HG03175 (cell line): ENCODE data around the gene RNF114.
"Not testable (repeated sequence)": the region's sequence is repeated elsewhere in the genome, so short reads cannot be mapped to it uniquely, and the experiment has no call there.

Source experiments
- ATAC-seq: cut with Tn5 transposase; IDR thresholded peaks from one replicate; pipeline ENCODE4 v1.9.1; 2021; ENCODE audit warnings: mild to moderate bottlenecking, moderate library complexity; ENCODE audit not compliant: unreplicated experiment

RNF114 gene

DNA sequence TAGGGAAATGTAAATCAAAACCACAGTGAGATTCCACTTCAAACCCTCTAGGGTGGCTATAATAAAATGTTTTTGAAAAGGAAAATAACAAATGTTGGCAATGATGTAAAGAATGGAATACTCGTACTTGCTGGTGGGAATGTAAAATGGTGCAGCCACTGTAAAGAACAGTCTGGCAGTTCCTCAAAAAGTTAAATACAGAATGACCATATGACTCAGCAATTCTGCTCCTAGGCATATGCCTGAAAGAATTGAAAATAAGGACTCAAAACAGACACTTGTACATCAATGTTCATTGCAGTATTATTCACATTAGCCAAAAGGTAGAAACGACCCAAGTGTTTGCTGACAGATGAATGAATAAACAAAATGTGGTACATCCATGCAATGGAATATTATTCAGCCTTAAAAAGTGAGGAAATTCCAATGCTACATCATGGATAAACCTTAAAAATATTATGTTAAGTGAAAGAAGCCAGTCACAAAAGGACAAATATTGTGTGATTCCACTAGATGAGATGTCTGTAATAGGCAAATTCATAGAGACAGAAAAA, 10.2 kb upstream of the RNF114 start:
- ATAC-seq: no peak

DNA sequence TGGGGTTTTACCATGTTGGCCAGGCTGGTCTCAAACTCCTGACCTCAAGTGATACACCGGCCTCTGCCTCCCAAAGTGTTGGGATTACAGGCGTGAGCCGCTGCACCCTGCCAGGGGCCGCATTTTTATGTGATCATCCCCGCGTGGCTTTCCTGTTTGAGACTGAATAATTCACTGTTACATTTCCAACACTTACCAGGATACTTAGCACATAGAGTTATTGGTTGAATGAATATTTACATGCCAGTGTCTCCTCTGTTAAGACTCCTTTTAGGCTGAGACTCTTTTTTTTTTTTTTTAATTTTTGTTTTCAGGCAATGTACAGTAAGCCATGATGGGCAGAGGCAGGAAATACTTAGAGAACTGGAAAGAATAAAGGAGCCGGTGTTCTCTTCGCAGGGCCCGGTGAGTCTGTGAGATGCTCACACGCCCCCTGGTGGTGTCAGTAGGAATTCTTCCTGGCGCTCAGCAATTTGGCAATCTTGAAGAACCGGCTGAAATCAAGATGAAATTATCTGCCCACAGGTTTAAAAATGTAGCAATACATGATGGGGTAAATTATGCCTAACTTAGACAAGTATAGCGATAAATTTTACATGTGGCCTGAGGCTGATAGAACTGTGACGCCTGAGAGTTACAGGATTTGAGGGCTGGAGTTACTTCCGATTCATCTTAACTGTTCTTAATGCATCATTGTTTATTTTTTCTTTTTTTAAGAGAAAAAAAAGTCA, 7.6 kb upstream of the RNF114 start:
- no peak for ATAC-seq

DNA sequence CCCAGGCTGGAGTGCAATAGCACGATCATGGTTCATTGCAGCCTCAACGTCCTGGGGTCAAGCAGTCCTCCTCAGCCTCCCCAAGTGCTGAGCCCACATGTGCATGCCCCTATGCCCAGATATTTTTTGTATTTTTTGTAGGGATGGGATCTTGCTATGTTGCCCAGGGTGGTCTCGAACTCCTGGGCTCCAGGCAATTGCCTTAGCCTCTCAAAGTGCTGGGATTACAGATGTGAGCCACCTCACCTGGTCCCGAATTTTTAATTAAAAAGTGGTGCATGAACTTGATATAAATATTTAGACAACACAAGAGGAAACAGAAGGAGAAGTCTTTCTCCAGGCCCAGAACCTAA, 7.1 kb upstream of the RNF114 start:
- ATAC-seq: no peak

DNA sequence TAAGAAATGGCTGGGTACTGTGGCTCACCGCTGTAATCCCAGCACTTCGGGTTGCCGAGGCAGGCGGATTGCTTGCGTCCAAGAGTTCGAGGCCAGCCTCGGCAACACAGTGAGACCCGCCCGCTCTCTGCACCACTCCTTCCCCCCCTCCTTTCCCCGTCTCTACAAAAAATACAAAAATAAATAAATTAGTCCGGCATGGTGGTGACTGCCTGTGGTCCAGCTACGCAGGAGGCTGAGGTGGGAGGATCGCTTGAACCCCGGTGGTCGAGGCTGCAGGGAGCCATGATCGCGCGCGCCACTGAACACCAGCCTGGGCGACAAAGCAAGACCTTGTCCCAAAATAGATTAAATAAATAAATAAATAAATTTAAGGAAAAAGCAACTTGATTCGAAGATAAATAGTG, 448 bp upstream of the RNF114 start:
- no peak for ATAC-seq

DNA sequence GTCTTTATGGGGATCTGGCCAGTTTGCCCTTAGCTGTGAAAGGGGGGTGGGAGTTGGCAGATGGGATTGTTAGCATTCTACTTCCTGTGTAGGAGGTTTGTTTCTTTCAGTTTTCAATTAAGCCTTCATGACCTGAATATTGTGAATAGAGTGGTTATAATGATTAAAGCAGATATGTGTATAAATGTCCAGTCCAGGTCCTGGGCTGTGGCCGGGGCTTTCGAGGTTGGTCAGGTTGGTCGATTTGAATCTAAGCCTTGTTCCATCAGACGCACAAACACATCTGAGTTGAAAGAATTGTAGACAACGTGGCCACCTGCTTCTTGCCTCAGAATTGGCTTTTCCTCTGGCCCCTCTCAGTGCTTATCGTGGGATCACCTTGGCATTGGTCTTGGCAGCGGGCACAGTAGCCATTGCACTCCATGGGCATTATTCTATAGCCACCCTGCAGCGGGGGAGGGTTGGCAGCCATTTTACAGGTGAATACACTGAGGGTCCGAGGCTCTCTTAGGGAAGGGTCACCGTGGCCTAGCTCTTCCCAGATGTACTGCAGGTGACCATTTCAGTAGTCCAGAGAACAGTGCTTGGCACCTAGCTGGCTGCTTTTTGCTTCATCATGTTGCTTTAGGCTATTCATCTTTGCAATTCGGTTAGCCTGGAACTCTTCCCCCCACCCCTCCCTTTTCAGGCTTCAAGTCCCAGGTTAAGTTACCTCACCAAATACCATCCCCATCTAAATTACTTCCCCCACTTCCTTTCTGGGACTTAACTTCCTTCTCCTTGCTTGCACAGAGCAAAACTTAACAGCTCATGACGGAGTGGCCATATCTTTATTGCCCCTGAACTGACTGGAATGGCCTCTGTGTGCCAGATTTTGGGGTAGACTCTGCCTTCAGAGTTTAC, 1.1 kb downstream of the RNF114 start:
- no peak for ATAC-seq

DNA sequence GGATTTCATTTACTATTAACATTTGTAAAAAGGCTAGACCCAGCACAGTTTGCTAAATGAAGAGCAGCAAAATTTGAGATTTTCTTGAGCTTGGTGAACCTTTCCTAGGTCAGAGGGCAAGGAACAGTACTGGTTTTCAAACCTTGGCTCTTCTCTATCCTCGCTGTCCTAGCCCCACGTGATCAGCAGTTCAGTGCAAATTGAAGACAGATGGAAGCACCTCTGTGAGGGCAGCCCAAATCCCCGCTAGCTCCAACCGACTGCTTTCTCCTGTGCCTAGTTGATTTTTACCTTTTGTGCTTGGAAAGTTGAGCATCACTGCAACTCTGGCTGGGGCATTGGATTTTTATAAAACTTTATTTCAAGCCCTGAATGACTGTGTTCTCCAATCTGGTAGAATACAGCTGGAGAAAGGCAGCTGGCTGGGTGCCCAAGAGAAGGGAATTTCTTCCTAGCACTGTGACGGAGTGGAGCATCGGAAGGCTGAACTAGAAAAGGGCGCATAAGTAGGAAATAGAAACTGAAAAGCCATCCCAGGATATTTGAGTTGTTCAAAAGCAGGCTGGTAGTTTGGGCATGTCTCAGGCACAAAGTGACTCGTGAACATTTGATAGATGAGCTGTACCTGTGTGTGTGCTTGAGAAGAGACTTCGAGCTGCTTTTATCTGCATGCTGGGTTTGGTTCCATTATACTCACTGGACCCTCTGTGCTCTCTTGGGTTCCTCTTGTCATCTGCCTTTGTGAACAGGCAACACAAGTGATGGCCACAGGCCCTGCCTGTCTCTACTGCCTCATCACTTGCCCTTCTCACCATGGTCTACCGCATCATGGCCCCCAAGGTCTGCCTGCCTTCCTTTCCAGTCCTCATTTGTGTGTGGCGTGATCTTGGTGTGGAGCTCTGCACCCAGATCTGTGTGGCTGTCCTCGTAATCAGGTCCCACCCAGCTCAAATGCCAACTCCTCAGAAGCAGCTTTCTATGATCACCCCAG, 2.3 kb downstream of the RNF114 start:
- no peak for ATAC-seq

DNA sequence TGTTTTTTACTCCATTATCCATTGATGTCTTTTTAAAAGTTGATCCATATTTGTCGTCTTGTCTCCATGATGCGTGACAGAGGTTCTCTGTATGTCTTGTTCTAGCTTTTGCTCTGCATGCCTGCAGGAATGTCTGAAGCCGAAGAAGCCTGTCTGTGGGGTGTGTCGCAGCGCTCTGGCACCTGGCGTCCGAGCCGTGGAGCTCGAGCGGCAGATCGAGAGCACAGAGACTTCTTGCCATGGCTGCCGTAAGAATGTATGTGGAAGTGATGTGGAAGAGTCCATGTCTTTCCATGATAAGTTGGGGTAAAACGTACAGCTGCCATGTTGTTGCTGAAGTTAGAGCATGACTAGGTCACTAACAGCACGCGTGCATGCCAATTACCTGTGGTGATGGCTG, 5.3 kb downstream of the RNF114 start:
- ATAC-seq: no peak

DNA sequence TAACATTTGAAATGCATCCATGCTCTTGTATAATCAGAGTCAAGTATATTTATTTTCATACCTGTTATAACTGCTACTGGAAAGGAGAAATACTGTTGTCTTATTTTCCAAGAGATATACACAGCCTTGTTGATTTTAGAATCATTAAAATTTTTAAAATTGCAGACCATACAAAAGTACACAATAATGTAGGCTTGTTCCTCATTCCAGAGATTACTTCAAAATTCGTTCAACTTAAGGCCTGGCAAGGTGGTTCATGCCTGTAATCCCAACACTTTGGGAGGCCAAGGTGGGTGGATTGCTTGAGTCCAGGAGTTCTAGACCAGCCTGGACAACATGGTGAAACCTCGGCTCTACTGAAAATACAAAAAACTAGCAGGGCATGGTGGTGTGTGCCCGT, 6.1 kb downstream of the RNF114 start:
- ATAC-seq: no peak

DNA sequence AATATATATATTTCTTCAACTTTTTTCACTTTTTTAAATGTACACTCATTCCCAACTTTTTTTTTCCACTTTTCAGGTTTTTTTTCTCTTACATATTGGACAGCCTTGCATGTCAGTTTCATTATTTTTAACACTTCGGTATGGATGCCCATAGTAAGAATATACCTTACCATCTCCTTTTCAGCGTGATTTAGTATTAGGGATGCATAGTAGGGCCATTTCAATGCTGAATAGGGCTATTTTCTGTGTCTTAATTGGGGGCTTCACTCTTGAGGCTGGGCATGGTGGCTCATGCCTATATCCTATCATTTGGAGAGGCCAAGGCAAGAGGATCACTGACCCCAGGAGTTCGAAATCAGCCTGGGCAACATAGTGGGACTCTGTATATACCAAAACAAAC, 6.7 kb downstream of the RNF114 start:
- no peak for ATAC-seq

DNA sequence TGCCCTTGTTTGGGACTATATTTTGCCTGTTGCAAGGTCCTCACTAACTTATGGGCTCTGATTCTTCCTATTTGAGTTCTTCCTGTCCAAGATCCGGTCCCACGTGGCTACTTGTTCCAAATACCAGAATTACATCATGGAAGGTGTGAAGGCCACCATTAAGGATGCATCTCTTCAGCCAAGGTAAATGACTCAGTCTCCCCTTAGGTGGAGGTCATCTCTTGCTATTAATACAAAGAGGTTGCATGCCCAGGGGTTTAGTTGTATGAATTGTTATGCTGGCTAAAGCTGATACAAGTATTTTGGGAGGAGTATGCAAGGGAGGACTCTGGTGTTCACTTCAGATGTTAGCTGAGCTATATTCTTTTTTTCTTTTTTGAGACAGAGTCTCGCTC, 9.1 kb downstream of the RNF114 start:
- ATAC-seq: no peak

DNA sequence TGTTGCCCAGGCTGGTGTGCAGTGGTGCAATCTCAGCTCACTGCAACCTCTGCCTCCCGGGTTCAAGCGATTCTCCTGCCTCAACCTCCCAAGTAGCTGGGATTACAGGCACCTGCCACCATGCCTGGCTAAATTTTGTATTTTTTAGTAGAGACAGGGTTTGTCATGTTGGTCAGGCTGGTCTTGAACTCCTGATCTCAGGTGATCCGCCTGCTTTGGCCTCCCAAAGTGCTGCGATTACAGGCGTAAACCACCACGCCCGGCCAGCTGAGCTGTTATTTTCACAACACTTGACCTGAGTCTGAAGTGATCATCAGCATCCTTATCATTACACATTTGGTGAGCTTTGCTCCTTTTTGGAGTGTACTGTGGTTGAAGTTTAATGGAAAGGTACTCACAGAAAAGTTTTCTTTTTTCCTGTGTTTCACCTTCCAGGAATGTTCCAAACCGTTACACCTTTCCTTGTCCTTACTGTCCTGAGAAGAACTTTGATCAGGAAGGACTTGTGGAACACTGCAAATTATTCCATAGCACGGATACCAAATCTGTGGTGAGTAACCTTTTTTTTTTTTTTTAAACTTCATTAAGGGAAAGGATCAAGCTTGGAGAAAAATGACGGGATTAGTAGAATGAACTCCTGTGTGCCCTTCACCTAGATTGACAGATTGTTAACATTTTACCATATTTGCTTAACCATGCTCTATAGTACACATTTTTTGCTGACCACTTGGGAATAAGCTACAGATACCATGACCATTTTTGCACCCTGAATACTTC, 9.7 kb downstream of the RNF114 start:
- ATAC-seq: no peak

DNA sequence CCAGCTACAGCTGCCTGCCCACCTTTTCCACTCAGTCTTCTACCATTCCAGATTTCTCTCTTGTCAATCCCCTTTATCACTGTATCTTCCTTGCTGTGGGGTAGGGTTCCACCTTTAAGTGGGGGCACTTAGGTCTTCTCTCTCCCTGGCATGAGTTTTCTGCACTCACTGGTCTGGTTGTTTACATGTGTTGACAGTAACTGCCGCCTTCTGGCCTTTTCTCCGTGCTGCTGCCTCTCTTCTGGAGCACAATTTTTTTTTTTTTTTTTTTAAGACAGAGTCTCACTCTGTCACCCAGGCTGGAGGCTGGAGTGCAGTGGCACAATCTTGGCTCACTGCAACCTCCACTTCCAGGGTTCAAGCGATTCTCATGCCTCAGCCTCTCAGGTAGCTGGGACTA, 12.0 kb downstream of the RNF114 start:
- no peak for ATAC-seq

DNA sequence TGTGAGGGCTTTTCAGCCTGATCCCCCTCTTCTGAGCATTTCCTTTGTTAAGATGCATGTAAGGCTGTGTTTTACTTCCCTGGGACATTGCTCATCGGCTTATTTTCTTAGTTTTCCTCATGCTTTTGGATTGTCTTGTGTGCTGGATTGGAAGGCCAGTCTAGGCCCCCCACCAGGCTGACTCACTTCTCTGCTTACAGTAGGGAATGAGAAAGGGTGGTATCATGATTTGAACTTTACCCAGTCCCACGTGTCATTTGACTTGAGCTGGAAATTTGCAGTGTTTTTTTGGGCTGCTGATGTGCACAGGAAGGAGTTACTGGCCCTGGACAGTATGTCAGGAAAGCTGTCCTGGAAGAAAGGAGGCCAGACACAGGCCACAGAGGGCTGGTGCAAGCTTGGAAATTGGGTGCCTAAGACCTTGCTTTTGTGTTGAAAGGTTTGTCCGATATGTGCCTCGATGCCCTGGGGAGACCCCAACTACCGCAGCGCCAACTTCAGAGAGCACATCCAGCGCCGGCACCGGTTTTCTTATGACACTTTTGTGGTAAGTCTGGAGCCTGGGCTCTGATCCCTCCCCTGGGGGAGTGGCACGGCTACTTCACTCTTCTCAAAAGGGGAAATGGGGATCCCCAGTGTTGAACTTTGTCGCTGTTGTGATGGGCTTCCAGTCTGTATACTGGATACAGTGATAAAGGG, 12.8 kb downstream of the RNF114 start:
- no peak for ATAC-seq

DNA sequence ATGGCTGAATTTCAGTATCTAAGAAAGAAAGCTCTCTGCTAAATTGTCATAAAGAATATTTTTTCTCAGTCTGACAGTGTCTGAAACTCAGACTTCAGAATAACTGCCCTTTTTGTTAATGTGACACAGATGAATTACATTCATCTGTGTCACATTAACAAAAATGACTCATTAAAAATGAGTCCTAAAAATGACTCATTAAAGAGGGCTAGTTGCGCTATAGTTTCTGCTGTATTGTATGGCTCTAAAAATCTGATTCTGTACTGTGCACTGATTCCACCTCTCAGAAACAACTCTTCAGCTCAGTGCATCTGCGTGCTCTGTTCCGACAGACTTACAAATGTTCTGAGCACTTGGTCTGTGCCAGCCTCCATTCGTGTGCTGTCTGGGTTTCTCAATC, 15.0 kb downstream of the RNF114 start:
- ATAC-seq: no peak

DNA sequence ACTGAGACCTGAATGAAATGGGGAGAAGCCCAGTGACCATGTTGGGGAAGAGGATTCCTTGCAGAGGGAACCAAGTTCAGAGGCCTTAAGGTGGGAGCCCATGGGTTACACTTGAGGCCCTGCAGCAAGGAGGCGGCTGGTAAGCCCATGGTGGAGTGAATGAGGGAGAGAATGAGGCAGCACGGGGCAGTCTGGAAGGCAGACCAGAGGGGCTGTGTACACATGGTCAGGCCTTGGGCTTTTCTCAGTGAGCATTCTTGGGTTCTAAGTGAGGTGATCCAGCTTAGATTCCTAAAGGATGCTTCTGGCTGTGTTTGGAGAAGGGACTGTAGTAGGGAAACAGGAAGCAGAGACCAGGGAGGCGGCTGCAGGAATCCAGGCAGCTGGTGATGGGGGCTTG, 19.0 kb downstream of the RNF114 start:
- ATAC-seq: no peak

DNA sequence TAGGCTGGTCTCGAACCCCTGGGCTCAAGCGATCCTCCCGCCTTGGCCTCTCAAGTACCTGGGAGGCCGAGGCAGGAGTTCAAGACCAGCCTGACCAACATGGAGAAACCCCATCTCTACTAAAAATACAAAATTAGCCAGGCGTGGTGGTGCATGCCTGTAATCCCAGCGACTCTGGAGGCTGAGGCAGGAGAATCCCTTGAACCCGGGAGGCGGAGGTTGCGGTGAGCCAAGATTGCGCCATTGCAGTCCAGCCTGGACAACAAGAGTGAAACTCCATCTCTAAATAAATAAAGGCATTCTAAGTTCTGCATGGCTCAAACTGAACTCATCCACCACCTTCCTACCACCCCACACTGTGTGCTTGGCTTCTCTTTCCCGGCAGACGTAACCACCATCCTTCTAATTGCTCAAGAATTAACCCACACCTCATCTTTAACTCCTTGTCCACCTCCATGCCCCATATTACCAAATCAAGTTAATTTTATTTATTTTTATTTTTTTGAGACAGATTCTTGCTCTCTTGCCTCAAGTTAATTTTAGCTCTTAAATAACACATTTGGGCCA, 19.7 kb downstream of the RNF114 start:
- ATAC-seq: not testable (repeated sequence)

DNA sequence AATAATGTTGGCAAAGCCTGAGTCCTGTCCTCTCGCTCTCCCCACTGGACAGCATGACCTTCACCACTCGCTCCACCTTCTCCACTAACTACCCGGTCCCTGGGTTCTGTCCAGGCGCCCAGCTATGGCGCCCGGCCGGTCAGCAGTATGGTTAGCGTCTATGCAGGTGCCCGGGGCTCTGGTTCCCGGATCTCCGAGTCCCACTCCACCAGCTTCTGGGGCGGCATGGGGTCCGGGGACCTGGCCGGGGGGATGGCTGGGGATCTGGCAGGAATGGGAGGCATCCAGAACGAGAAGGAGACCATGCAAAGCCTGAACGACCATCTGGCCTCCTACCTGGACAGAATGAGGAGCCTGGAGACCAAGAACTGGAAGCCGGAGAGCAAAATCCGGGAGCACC, 20.5 kb downstream of the RNF114 start:
- no peak for ATAC-seq

DNA sequence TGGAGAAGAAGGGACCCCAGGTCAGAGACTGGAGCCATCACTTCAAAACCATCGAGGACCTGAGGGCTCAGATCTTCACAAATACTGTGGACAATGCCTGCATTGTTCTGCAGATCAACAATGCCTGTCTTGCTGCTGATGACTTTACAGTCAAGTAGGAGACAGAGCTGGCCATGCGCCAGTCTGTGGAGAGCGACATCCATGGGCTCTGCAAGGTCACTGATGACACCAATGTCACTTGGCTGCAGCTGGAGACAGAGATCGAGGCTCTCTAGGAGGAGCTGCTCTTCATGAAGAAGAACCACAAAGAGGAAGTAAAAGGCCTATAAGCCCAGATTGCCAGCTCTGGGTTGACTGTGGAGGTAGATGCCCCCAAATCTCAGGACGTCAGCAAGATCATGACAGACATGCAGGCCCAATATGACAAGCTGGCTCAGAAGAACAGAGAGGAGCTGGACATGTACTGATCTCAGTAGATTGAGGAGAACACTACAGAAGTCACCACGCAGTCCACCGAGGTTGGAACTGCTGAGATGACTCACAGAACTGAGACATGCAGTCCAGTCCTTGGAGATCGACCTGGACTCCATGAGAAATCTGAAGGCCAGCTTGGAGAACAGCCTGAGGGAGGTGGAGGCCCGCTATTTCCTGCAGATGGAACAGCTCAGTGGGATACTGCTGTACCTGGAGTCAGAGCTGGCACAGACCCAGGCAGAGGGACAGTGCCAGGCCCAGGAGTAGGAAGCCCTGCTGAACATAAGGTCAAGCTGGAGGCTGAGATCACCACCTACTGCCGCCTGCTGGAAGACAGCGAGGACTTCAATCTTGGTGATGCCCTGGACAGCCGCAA, 21.1 kb downstream of the RNF114 start:
- not testable (repeated sequence) for ATAC-seq
